ENCODE data around the gene FGFBP3. TPM values are rescaled to one million over a fixed set of nuclear protein-coding genes. Genes with fewer than 3 reads are reported as not detected.

The FGFBP3 gene
- total RNA-seq, 1 experiment from 2014 or later = 68.2 TPM

DNA sequence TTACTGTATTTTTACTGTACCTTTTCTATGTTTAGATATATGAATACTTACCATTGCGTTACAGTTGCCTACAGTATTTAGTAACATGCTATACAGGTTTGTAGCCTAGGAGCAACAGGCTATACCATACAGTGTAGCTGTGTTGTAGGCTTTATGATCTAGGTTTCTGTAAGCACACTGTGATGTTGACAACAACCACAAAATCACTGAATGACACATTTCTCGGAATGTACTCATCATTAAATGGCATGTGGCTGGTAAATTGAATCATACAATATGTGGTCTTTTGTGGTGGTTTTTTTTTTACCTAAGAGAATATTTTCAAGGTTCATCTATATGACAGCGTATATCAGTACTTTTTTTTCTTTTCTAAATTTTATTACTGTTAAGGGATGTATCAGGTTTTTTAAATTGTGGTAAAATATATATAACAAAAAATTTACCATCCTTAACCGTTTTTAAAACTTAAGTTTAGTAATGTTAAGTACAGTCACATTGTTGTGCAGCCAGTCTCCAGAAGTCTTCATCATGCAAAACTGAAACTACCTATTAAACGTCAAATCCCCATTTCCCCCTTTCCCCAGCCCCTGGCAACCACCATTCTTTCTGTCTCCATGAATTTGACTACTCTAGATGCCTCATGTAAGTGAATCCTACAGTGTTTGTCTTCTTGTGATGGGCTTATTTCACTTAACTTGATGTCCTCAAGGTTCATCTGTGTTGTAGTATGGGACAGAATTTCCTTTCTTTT, 35.8 kb upstream of the FGFBP3 start (continued):
- no peak for TF ChIP-seq OVOL2 (CRISPR knock-in tag; IDR thresholded peaks at IDR 0.05; ENCODE audit: borderline replicate concordance)

DNA sequence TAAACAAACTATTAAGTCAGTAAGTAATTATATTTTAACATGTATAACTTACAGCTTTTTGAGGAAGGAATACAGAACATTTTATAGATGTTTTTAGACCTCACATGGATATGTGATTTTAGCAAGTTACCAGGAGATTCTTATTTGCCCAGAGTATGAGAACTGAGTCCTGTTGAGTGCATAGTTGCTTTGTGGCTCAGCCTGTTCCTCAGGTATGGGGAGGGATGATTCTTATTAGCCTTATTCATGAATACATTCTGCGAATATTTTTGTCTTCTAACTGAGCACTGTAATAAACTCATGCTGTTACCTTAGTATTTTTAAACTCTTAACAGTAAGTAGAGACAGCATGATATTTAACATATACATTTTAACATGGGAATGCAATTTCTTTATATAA, 32.1 kb upstream of the FGFBP3 start:
- ATAC-seq (no peak), DNase-seq (ENCODE audit: low spot score) (no peak)
- ChIA-PET POLR2A (interaction anchor here (0.6 to 0.8 kb wide), 2 partner anchors 18 to 615 kb away, joined by 4 to 5 read pairs; partner anchors contain the start of gene BTAF1), CTCF (no interaction called here)
- H3K36me3 Mint-ChIP-seq = peaks cover 39% of the 10 kb centered on the region
- H3K27ac Mint-ChIP-seq = no peak overlapping the region
- no peaks in the 10 kb centered on the region for H3K9me3 Mint-ChIP-seq
- H3K4me1 Mint-ChIP-seq = no peaks in the 10 kb centered on the region
- no peak overlapping the region for H3K4me3 Mint-ChIP-seq
- TF ChIP-seq, protein P1, sequence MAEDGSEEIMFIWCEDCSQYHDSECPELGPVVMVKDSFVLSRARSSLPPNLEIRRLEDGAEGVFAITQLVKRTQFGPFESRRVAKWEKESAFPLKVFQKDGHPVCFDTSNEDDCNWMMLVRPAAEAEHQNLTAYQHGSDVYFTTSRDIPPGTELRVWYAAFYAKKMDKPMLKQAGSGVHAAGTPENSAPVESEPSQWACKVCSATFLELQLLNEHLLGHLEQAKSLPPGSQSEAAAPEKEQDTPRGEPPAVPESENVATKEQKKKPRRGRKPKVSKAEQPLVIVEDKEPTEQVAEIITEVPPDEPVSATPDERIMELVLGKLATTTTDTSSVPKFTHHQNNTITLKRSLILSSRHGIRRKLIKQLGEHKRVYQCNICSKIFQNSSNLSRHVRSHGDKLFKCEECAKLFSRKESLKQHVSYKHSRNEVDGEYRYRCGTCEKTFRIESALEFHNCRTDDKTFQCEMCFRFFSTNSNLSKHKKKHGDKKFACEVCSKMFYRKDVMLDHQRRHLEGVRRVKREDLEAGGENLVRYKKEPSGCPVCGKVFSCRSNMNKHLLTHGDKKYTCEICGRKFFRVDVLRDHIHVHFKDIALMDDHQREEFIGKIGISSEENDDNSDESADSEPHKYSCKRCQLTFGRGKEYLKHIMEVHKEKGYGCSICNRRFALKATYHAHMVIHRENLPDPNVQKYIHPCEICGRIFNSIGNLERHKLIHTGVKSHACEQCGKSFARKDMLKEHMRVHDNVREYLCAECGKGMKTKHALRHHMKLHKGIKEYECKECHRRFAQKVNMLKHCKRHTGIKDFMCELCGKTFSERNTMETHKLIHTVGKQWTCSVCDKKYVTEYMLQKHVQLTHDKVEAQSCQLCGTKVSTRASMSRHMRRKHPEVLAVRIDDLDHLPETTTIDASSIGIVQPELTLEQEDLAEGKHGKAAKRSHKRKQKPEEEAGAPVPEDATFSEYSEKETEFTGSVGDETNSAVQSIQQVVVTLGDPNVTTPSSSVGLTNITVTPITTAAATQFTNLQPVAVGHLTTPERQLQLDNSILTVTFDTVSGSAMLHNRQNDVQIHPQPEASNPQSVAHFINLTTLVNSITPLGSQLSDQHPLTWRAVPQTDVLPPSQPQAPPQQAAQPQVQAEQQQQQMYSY (CRISPR knock-in tag; IDR thresholded peaks at IDR 0.05) = no peak
- H3K27me3 Mint-ChIP-seq (ENCODE audit: low read depth) = no peaks in the 10 kb centered on the region

DNA sequence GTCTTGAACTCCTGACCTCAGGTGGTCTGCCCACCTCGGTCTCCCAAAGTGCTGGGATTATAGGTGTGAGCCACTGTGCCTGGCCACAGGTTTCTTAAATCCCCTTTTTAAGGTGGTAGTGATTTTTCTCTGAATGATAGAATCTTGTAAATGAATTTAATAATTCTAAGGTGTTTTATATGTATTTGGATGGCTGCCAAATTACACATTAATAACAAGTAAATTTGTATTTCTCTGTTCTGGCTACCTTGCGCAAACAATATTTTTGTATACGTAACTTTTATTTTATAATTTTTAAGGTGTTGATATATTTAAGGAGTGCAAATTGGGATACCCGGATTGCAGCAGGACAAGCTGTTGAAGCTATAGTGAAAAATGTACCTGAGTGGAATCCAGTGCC, 30.4 kb upstream of the FGFBP3 start:
- Mint-ChIP-seq H3K4me1 (no peaks in the 10 kb centered on the region), H3K27ac (no peak overlapping the region), H3K9me3 (no peaks in the 10 kb centered on the region), H3K4me3 (no peak overlapping the region), H3K36me3 (peaks cover 42% of the 10 kb centered on the region), H3K27me3 (ENCODE audit: low read depth) (no peaks in the 10 kb centered on the region)
- ATAC-seq (no peak), DNase-seq (ENCODE audit: low spot score) (no peak)
- ChIA-PET CTCF (no interaction called here), POLR2A (no interaction called here)
- TF ChIP-seq NR1H2 (CRISPR knock-in tag; IDR thresholded peaks at IDR 0.05) (no peak), RORB (CRISPR knock-in tag; IDR thresholded peaks at IDR 0.05) (no peak), ZNF232 (CRISPR knock-in tag; IDR thresholded peaks at IDR 0.05) (no peak), FOXP1 (CRISPR knock-in tag; IDR thresholded peaks at IDR 0.05; ENCODE audit: borderline replicate concordance) (no peak), GTF2I (CRISPR knock-in tag; conservative IDR thresholded peaks at IDR 0.05) (no peak), RELA (CRISPR knock-in tag; IDR thresholded peaks at IDR 0.05; ENCODE audit: borderline replicate concordance) (no peak), IRF2 (CRISPR knock-in tag; IDR thresholded peaks at IDR 0.05; ENCODE audit: borderline replicate concordance, low read depth) (no peak), ZNF416 (CRISPR knock-in tag; IDR thresholded peaks at IDR 0.05) (no peak), CREM (CRISPR knock-in tag; IDR thresholded peaks at IDR 0.05) (no peak), NFE2L1 (CRISPR knock-in tag; IDR thresholded peaks at IDR 0.05) (no peak), ETV6 (CRISPR knock-in tag; IDR thresholded peaks at IDR 0.05) (no peak), GABPB1 (CRISPR knock-in tag; IDR thresholded peaks at IDR 0.05) (no peak), CREB1 (CRISPR knock-in tag; IDR thresholded peaks at IDR 0.05) (no peak), ZNF219 (CRISPR knock-in tag; IDR thresholded peaks at IDR 0.05; ENCODE audit: borderline replicate concordance) (no peak)
- TF ChIP-seq, protein P2, sequence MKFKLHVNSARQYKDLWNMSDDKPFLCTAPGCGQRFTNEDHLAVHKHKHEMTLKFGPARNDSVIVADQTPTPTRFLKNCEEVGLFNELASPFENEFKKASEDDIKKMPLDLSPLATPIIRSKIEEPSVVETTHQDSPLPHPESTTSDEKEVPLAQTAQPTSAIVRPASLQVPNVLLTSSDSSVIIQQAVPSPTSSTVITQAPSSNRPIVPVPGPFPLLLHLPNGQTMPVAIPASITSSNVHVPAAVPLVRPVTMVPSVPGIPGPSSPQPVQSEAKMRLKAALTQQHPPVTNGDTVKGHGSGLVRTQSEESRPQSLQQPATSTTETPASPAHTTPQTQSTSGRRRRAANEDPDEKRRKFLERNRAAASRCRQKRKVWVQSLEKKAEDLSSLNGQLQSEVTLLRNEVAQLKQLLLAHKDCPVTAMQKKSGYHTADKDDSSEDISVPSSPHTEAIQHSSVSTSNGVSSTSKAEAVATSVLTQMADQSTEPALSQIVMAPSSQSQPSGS (CRISPR knock-in tag; IDR thresholded peaks at IDR 0.05; ENCODE audit: borderline replicate concordance, low read depth) = no peak
- TF ChIP-seq, protein P3, sequence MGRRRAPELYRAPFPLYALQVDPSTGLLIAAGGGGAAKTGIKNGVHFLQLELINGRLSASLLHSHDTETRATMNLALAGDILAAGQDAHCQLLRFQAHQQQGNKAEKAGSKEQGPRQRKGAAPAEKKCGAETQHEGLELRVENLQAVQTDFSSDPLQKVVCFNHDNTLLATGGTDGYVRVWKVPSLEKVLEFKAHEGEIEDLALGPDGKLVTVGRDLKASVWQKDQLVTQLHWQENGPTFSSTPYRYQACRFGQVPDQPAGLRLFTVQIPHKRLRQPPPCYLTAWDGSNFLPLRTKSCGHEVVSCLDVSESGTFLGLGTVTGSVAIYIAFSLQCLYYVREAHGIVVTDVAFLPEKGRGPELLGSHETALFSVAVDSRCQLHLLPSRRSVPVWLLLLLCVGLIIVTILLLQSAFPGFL (CRISPR knock-in tag; IDR thresholded peaks at IDR 0.05; ENCODE audit: borderline replicate concordance) = no peak
- TF ChIP-seq, protein P4, sequence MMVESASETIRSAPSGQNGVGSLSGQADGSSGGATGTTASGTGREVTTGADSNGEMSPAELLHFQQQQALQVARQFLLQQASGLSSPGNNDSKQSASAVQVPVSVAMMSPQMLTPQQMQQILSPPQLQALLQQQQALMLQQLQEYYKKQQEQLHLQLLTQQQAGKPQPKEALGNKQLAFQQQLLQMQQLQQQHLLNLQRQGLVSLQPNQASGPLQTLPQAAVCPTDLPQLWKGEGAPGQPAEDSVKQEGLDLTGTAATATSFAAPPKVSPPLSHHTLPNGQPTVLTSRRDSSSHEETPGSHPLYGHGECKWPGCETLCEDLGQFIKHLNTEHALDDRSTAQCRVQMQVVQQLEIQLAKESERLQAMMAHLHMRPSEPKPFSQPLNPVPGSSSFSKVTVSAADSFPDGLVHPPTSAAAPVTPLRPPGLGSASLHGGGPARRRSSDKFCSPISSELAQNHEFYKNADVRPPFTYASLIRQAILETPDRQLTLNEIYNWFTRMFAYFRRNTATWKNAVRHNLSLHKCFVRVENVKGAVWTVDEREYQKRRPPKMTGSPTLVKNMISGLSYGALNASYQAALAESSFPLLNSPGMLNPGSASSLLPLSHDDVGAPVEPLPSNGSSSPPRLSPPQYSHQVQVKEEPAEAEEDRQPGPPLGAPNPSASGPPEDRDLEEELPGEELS (CRISPR knock-in tag; IDR thresholded peaks at IDR 0.05) = no peak
- TF ChIP-seq, protein P5, sequence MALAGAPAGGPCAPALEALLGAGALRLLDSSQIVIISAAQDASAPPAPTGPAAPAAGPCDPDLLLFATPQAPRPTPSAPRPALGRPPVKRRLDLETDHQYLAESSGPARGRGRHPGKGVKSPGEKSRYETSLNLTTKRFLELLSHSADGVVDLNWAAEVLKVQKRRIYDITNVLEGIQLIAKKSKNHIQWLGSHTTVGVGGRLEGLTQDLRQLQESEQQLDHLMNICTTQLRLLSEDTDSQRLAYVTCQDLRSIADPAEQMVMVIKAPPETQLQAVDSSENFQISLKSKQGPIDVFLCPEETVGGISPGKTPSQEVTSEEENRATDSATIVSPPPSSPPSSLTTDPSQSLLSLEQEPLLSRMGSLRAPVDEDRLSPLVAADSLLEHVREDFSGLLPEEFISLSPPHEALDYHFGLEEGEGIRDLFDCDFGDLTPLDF (CRISPR knock-in tag; IDR thresholded peaks at IDR 0.05) = no peak
- TF ChIP-seq, protein P6, sequence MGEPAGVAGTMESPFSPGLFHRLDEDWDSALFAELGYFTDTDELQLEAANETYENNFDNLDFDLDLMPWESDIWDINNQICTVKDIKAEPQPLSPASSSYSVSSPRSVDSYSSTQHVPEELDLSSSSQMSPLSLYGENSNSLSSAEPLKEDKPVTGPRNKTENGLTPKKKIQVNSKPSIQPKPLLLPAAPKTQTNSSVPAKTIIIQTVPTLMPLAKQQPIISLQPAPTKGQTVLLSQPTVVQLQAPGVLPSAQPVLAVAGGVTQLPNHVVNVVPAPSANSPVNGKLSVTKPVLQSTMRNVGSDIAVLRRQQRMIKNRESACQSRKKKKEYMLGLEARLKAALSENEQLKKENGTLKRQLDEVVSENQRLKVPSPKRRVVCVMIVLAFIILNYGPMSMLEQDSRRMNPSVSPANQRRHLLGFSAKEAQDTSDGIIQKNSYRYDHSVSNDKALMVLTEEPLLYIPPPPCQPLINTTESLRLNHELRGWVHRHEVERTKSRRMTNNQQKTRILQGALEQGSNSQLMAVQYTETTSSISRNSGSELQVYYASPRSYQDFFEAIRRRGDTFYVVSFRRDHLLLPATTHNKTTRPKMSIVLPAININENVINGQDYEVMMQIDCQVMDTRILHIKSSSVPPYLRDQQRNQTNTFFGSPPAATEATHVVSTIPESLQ (CRISPR knock-in tag; IDR thresholded peaks at IDR 0.05) = no peak
